ENCODE measurements around the gene STK26.

Gene STK26

GRCh38 chrX:132115792-132116191, 92.7 kb downstream of the STK26 start:
- H4K20me1 ChIP-seq (ENCODE audit: insufficient read depth, low read length): no peaks in the 10 kb centered on the region
- no peaks in the 10 kb centered on the region for H3K79me2 ChIP-seq (ENCODE audit: insufficient read depth, low read length)
- H3K27me3 ChIP-seq (ENCODE audit: insufficient read depth, low read length): no peaks in the 10 kb centered on the region
- H3K4me2 ChIP-seq (ENCODE audit: low read length): no peak overlapping the region
- H3K4me3 ChIP-seq (ENCODE audit: low read depth, low read length, poor library complexity, severe bottlenecking): no peak overlapping the region
- no peaks in the 10 kb centered on the region for H3F3A ChIP-seq (ENCODE audit: insufficient read depth, low read length)
- no peak for TF ChIP-seq EZH2 (IDR thresholded peaks at IDR 0.05; ENCODE audit: borderline replicate concordance, low read length)
- TF ChIP-seq, protein P1, sequence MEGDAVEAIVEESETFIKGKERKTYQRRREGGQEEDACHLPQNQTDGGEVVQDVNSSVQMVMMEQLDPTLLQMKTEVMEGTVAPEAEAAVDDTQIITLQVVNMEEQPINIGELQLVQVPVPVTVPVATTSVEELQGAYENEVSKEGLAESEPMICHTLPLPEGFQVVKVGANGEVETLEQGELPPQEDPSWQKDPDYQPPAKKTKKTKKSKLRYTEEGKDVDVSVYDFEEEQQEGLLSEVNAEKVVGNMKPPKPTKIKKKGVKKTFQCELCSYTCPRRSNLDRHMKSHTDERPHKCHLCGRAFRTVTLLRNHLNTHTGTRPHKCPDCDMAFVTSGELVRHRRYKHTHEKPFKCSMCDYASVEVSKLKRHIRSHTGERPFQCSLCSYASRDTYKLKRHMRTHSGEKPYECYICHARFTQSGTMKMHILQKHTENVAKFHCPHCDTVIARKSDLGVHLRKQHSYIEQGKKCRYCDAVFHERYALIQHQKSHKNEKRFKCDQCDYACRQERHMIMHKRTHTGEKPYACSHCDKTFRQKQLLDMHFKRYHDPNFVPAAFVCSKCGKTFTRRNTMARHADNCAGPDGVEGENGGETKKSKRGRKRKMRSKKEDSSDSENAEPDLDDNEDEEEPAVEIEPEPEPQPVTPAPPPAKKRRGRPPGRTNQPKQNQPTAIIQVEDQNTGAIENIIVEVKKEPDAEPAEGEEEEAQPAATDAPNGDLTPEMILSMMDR (IDR thresholded peaks at IDR 0.05; ENCODE audit: low read length): no peak
- no peaks in the 10 kb centered on the region for H3K9me3 ChIP-seq (ENCODE audit: low read length)
- H3K36me3 ChIP-seq (ENCODE audit: insufficient read depth, low read length): no peaks in the 10 kb centered on the region
- no peak overlapping the region for H2AFZ ChIP-seq (ENCODE audit: low read length)
- H3K4me1 ChIP-seq (ENCODE audit: insufficient read depth, low read length, severe bottlenecking): peaks cover 3% of the 10 kb centered on the region
- H3K9me2 ChIP-seq (ENCODE audit: low read depth, low read length): no peaks in the 10 kb centered on the region
- H3K27ac ChIP-seq (ENCODE audit: low read depth, low read length, poor library complexity, severe bottlenecking): no peak overlapping the region
- H3K9ac ChIP-seq (ENCODE audit: low read length): no peak overlapping the region

GRCh38 chrX:132118358-132118757, 95.3 kb downstream of the STK26 start:
- H3K9ac ChIP-seq (ENCODE audit: low read length): no peak overlapping the region
- H3K36me3 ChIP-seq (ENCODE audit: insufficient read depth, low read length): no peaks in the 10 kb centered on the region
- no peaks in the 10 kb centered on the region for H3K79me2 ChIP-seq (ENCODE audit: insufficient read depth, low read length)
- H3F3A ChIP-seq (ENCODE audit: insufficient read depth, low read length): no peaks in the 10 kb centered on the region
- no peak overlapping the region for H3K4me3 ChIP-seq (ENCODE audit: low read depth, low read length, poor library complexity, severe bottlenecking)
- no peaks in the 10 kb centered on the region for H3K9me2 ChIP-seq (ENCODE audit: low read depth, low read length)
- TF ChIP-seq, protein P1 (IDR thresholded peaks at IDR 0.05; ENCODE audit: low read length): no peak
- TF ChIP-seq EZH2 (IDR thresholded peaks at IDR 0.05; ENCODE audit: borderline replicate concordance, low read length): no peak
- no peak overlapping the region for H3K27ac ChIP-seq (ENCODE audit: low read depth, low read length, poor library complexity, severe bottlenecking)
- H2AFZ ChIP-seq (ENCODE audit: low read length): no peak overlapping the region
- no peaks in the 10 kb centered on the region for H3K27me3 ChIP-seq (ENCODE audit: insufficient read depth, low read length)
- peaks cover 3% of the 10 kb centered on the region for H3K4me1 ChIP-seq (ENCODE audit: insufficient read depth, low read length, severe bottlenecking)
- no peaks in the 10 kb centered on the region for H4K20me1 ChIP-seq (ENCODE audit: insufficient read depth, low read length)
- no peaks in the 10 kb centered on the region for H3K9me3 ChIP-seq (ENCODE audit: low read length)
- H3K4me2 ChIP-seq (ENCODE audit: low read length): no peak overlapping the region

GRCh38 chrX:132119283-132119682, 96.2 kb downstream of the STK26 start:
- Histone ChIP-seq H3F3A (ENCODE audit: insufficient read depth, low read length) (no peaks in the 10 kb centered on the region), H3K27ac (ENCODE audit: low read depth, low read length, poor library complexity, severe bottlenecking) (no peak overlapping the region), H4K20me1 (ENCODE audit: insufficient read depth, low read length) (no peaks in the 10 kb centered on the region), H3K9me3 (ENCODE audit: low read length) (no peaks in the 10 kb centered on the region), H3K4me3 (ENCODE audit: low read depth, low read length, poor library complexity, severe bottlenecking) (no peak overlapping the region), H3K79me2 (ENCODE audit: insufficient read depth, low read length) (no peaks in the 10 kb centered on the region), H3K4me1 (ENCODE audit: insufficient read depth, low read length, severe bottlenecking) (peaks cover 3% of the 10 kb centered on the region), H3K4me2 (ENCODE audit: low read length) (no peak overlapping the region), H3K9ac (ENCODE audit: low read length) (no peak overlapping the region), H3K9me2 (ENCODE audit: low read depth, low read length) (no peaks in the 10 kb centered on the region), H3K36me3 (ENCODE audit: insufficient read depth, low read length) (no peaks in the 10 kb centered on the region), H2AFZ (ENCODE audit: low read length) (no peak overlapping the region), H3K27me3 (ENCODE audit: insufficient read depth, low read length) (no peaks in the 10 kb centered on the region)
- TF ChIP-seq, protein P1 (IDR thresholded peaks at IDR 0.05; ENCODE audit: low read length): no peak
- TF ChIP-seq EZH2 (IDR thresholded peaks at IDR 0.05; ENCODE audit: borderline replicate concordance, low read length): no peak
